Parathyroid adenoma (tissue), 2 donors: ENCODE results near the gene MKRN1.

Experiments
- H2AFZ ChIP-seq: fragments of 300-600 bp; sonication (generic); one replicate; pipeline ENCODE4 v1.7.0; 2017; ENCODE audit warnings: antibody characterized with exemption, mild to moderate bottlenecking
- H3K27ac ChIP-seq: fragments of 300-600 bp; sonication (generic); one replicate; pipeline ENCODE4 v1.7.0; 2017
- H3K27me3 ChIP-seq: fragments of 300-600 bp; sonication (generic); one replicate; pipeline ENCODE4 v1.7.0; 2017; ENCODE audit warnings: low read length; ENCODE audit not compliant: control insufficient read depth, insufficient read depth
- H3K36me3 ChIP-seq: fragments of 300-600 bp; sonication (generic); one replicate; pipeline ENCODE4 v1.7.0; 2017; ENCODE audit warnings: low read length; ENCODE audit not compliant: control insufficient read depth, insufficient read depth
- H3K4me1 ChIP-seq: fragments of 300-600 bp; sonication (generic); one replicate; pipeline ENCODE4 v1.7.0; 2017; ENCODE audit warnings: control low read depth
- H3K4me2 ChIP-seq: fragments of 300-600 bp; sonication (generic); one replicate; pipeline ENCODE4 v1.7.0; 2017; ENCODE audit warnings: low read length
- H3K4me3 ChIP-seq: fragments of 300-600 bp; sonication (generic); one replicate; pipeline ENCODE4 v1.7.0; 2017; ENCODE audit warnings: low read depth, low read length
- H3K79me2 ChIP-seq: fragments of 300-600 bp; sonication (generic); one replicate; pipeline ENCODE4 v1.7.0; 2017; ENCODE audit warnings: control low read depth
- H3K9ac ChIP-seq: fragments of 300-600 bp; sonication (generic); one replicate; pipeline ENCODE4 v1.7.0; 2017; ENCODE audit warnings: mild to moderate bottlenecking
- H3K9me3 ChIP-seq: fragments of 300-600 bp; sonication (generic); one replicate; pipeline ENCODE4 v1.7.0; 2017; ENCODE audit warnings: low read length; ENCODE audit not compliant: control insufficient read depth
- CTCF ChIP-seq: fragments of 300-600 bp; sonication (generic); IDR thresholded peaks from one replicate; pipeline ENCODE4 v1.7.0; 2017; ENCODE audit warnings: antibody characterized with exemption, mild to moderate bottlenecking
- donor health status: primary hyperparathyroidism.

Gene MKRN1

GRCh38 chr7:140453273-140453672, 26.0 kb downstream of the MKRN1 start:
- no peaks in the 10 kb centered on the region for H3K9me3 ChIP-seq
- no peak overlapping the region for H2AFZ ChIP-seq
- no peak for TF ChIP-seq CTCF
- H3K4me3 ChIP-seq = no peak overlapping the region
- no peak overlapping the region for H3K27ac ChIP-seq
- peaks cover 28% of the 10 kb centered on the region for H3K4me1 ChIP-seq
- no peaks in the 10 kb centered on the region for H3K36me3 ChIP-seq
- H3K79me2 ChIP-seq = peaks cover 5% of the 10 kb centered on the region
- H3K9ac ChIP-seq = no peak overlapping the region
- H3K27me3 ChIP-seq = no peaks in the 10 kb centered on the region
- no peak overlapping the region for H3K4me2 ChIP-seq

GRCh38 chr7:140451716-140452115, 27.6 kb downstream of the MKRN1 start:
- Histone ChIP-seq H2AFZ (no peak overlapping the region), H3K4me3 (no peak overlapping the region), H3K4me2 (peak overlapping the region; percentile 18), H3K27me3 (no peaks in the 10 kb centered on the region), H3K79me2 (peaks cover 5% of the 10 kb centered on the region), H3K9me3 (no peaks in the 10 kb centered on the region), H3K27ac (peak overlapping the region; percentile 78), H3K36me3 (no peaks in the 10 kb centered on the region), H3K4me1 (peaks cover 28% of the 10 kb centered on the region), H3K9ac (no peak overlapping the region)
- TF ChIP-seq CTCF = no peak

GRCh38 chr7:140448781-140449480, 30.4 kb downstream of the MKRN1 start:
- Histone ChIP-seq H3K9ac (no peak overlapping the region), H3K36me3 (no peaks in the 10 kb centered on the region), H3K79me2 (no peaks in the 10 kb centered on the region), H3K4me1 (peaks cover 28% of the 10 kb centered on the region), H3K27me3 (no peaks in the 10 kb centered on the region), H3K4me3 (no peak overlapping the region), H3K27ac (peak overlapping the region; percentile 78), H2AFZ (peak overlapping the region; percentile 4), H3K4me2 (no peak overlapping the region), H3K9me3 (no peaks in the 10 kb centered on the region)
- TF ChIP-seq CTCF = no peak

- Histone ChIP-seq H3K27me3 (no peaks in the 10 kb centered on the region), H3K4me1 (peaks cover 28% of the 10 kb centered on the region), H3K9ac (no peak overlapping the region), H3K4me3 (no peak overlapping the region), H3K4me2 (no peak overlapping the region), H3K9me3 (no peaks in the 10 kb centered on the region), H3K79me2 (no peaks in the 10 kb centered on the region), H2AFZ (no peak overlapping the region), H3K27ac (no peak overlapping the region), H3K36me3 (no peaks in the 10 kb centered on the region)
- no peak for TF ChIP-seq CTCF
Observed at GRCh38 chr7:140447841-140448240, 31.5 kb downstream of the MKRN1 start.

GRCh38 chr7:140446467-140446866, 32.8 kb downstream of the MKRN1 start:
- H3K9me3 ChIP-seq = no peaks in the 10 kb centered on the region
- no peak for TF ChIP-seq CTCF
- H3K9ac ChIP-seq = no peak overlapping the region
- no peaks in the 10 kb centered on the region for H3K36me3 ChIP-seq
- H3K27ac ChIP-seq = no peak overlapping the region
- H3K79me2 ChIP-seq = no peaks in the 10 kb centered on the region
- no peak overlapping the region for H2AFZ ChIP-seq
- peaks cover 23% of the 10 kb centered on the region for H3K4me1 ChIP-seq
- no peak overlapping the region for H3K4me3 ChIP-seq
- no peak overlapping the region for H3K4me2 ChIP-seq
- no peaks in the 10 kb centered on the region for H3K27me3 ChIP-seq
